GM12892 (cell line): ENCODE data around the gene SLC25A29.

Source experiments
- DNase-seq: peaks from one replicate; pipeline ENCODE4 v3.0.0; 2011; ENCODE audit not compliant: insufficient read length
- FAIRE-seq: peaks from 2 replicates; lab custom pipeline; 2011; peaks lifted over from hg19 to GRCh38; lab: Jason Lieb, UNC
- POLR2A ChIP-seq: IDR thresholded peaks from 2 replicates; pipeline ENCODE4 v1.6.1; 2011; ENCODE audit warnings: low read depth, low read length, control low read depth
- POLR2AphosphoS5 ChIP-seq: IDR thresholded peaks from 2 replicates; pipeline ENCODE4 v1.6.1; 2011; ENCODE audit warnings: low read depth, low read length, control low read depth
- TAF1 ChIP-seq: IDR thresholded peaks from 2 replicates; pipeline ENCODE4 v1.6.1; 2011; ENCODE audit warnings: low read depth, mild to moderate bottlenecking, control low read depth, low read length, borderline replicate concordance

SLC25A29 gene

DNA sequence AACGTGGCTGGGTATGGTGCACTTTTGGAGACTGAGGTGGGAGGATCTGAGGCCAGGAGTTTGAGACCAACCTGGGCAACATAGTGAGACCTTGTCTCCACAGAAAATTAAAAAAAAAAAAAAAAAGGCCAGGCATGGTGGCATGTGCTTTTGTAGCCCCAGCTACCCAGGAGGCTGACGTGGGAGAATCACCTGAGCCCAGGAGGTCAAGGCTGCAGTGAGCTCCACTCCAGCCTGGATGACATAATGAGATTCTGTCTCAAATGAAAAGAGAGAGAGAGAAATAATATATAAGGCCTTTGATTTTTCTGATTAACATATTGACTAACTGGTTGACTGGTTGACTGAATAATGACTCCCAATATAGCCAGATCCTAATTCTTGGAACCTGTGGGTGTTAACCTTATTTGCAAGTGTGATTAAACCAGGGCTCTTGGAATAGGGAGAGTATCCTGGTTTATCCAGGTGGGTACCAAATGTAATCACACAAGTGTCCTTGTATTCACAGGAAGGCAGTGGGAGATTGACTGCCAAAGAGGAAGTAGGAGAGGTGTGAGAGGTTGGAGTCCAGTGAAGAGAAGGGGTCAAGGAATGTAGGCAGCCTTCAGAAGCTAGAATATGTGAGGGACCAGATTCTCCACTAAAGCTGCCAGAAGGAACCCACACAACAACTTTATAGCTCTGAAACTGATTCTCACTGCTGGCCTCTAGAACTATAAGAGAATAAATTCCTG lies 55.3 kb downstream of the SLC25A29 start:
- no peak for FAIRE-seq
- no peak for DNase-seq
- TF ChIP-seq TAF1: no peak
- TF ChIP-seq POLR2A: no peak
- TF ChIP-seq POLR2AphosphoS5: no peak

DNA sequence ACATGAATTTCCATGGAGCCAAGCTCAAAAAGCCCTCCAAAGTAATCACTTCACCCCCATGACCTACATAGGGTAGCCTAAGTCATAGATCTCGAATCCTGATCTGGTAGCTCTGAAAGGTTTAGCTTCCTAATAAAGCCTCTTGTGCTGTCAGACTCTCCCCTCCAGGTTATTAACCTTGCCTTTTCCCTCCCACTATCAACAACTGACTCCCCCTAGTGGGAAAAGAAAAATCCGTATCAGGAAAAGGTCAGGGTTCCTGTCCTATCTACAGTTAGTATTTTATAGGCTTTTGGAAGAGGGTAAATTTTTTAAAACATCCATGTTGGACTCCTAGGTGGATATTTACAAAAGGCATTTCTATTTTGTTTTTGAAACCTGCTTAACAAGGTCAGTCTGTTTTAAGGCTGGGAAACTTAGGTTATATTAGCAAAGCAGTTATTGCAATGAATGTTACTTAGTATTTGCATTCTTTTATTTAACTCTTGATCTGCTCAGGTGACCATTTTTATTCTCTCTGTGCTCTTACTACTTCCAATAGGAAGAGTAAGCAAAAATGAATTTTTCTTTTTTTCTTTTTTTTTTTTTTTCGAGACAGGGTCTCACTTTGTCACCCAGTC lies 59.3 kb downstream of the SLC25A29 start:
- TF ChIP-seq TAF1 (no peak), POLR2A (no peak), POLR2AphosphoS5 (no peak)
- no peak for DNase-seq
- no peak for FAIRE-seq

DNA sequence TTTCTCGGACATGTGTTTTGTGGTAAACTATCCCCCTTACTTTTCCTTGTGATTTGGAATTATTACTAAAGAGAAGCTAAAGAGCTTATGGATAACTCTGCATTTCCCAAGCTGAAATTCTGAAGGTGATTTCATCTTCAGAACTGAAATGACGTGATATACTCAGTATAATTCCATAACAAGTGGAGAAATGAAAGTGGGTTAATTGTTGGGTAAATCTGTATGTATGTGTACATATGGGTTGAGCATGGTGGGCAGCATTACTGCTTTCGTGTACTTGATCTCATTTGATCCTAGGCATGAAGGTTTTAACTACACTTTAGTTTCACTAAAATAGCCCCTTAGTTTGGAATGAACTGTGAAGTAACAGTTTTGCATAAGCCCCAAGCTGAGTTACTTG lies 63.2 kb downstream of the SLC25A29 start:
- no peak for DNase-seq
- FAIRE-seq: no peak
- TF ChIP-seq POLR2A (no peak), TAF1 (no peak), POLR2AphosphoS5 (no peak)

DNA sequence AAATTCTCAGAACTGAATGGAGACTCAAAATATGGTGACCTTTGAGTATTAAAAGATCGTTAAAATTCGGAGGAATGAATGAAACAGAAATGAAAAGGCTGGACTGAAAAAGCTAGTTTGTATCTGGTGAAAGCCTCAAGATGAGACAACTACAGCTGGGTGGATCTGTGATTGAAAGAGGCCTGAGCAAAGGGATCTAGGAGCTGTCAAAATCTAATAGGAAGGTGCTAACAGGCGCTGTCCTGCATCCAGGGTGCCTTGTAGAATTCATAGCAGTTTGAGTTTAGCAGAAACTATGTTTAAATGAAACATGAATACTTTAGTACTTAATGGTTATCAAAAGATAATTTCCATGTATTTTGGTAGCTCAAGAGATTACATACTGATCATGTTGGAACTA lies 65.0 kb downstream of the SLC25A29 start:
- TF ChIP-seq TAF1: no peak
- no peak for TF ChIP-seq POLR2AphosphoS5
- no peak for TF ChIP-seq POLR2A
- FAIRE-seq: no peak
- DNase-seq: no peak
